NCI-H146 treated with DMSO at 0.1 percent for 48 hours (cell line): ENCODE data around the gene BLVRB.
"Not testable (repeated sequence)": the region's sequence is repeated elsewhere in the genome, so short reads cannot be mapped to it uniquely, and the experiment has no call there.

Experiments used
- DNase-seq: peaks from one replicate; lab custom pipeline; 2025; ENCODE audit not compliant: unreplicated experiment; lab: John Stamatoyannopoulos, UW

The BLVRB gene

GRCh38 chr19:40452016-40452415 lies 13.5 kb downstream of the BLVRB start:
- no peak for DNase-seq

GRCh38 chr19:40450664-40451063 lies 14.9 kb downstream of the BLVRB start:
- DNase-seq, result no peak

- no peak for DNase-seq
Observed at GRCh38 chr19:40449506-40449905, 16.0 kb downstream of the BLVRB start.

GRCh38 chr19:40446263-40446784 lies 19.2 kb downstream of the BLVRB start:
- DNase-seq, result no peak

GRCh38 chr19:40445780-40446262 lies 19.7 kb downstream of the BLVRB start:
- no peak for DNase-seq

- DNase-seq, result no peak
Observed at GRCh38 chr19:40444825-40445312, 20.7 kb downstream of the BLVRB start.

- peak; percentile 91 for DNase-seq
Observed at GRCh38 chr19:40444000-40444824, 21.3 kb downstream of the BLVRB start, which contains the start of gene SERTAD3. TSS of gene SERTAD3 (minus strand) at chr19:40444335. CDS start at chr19:40442080, 2,255 bp downstream.

GRCh38 chr19:40443131-40443999 lies 22.2 kb downstream of the BLVRB start:
- DNase-seq, result peak; percentile 64

- DNase-seq, result no peak
Observed at GRCh38 chr19:40442328-40443130, 23.0 kb downstream of the BLVRB start.

GRCh38 chr19:40441719-40442253 lies 23.8 kb downstream of the BLVRB start:
- no peak for DNase-seq

- no peak for DNase-seq
Observed at GRCh38 chr19:40438284-40438683, 27.3 kb downstream of the BLVRB start.

GRCh38 chr19:40433391-40434216 lies 31.9 kb downstream of the BLVRB start:
- DNase-seq, result peak; percentile 71

- DNase-seq, result not testable (repeated sequence)
Observed at GRCh38 chr19:40432760-40433159, 32.8 kb downstream of the BLVRB start.

GRCh38 chr19:40431698-40432097 lies 33.8 kb downstream of the BLVRB start:
- no peak for DNase-seq

- not testable (repeated sequence) for DNase-seq
Observed at GRCh38 chr19:40430242-40430641, 35.3 kb downstream of the BLVRB start.

- not testable (repeated sequence) for DNase-seq
Observed at GRCh38 chr19:40428197-40428596, 37.3 kb downstream of the BLVRB start.

GRCh38 chr19:40425450-40426287 lies 39.9 kb downstream of the BLVRB start, which contains the start of gene SERTAD1:
TSS of gene SERTAD1 (minus strand) at chr19:40425992. CDS start at chr19:40423546, 2,446 bp downstream.
- DNase-seq, result peak; percentile 96
